HG02678 (cell line): ENCODE data around the gene SPACA6.

Source experiments
- ATAC-seq: cut with Tn5 transposase; IDR thresholded peaks from one replicate; pipeline ENCODE4 v1.9.1; 2021; ENCODE audit warnings: mild to moderate bottlenecking, moderate library complexity; ENCODE audit not compliant: unreplicated experiment

Gene SPACA6

DNA sequence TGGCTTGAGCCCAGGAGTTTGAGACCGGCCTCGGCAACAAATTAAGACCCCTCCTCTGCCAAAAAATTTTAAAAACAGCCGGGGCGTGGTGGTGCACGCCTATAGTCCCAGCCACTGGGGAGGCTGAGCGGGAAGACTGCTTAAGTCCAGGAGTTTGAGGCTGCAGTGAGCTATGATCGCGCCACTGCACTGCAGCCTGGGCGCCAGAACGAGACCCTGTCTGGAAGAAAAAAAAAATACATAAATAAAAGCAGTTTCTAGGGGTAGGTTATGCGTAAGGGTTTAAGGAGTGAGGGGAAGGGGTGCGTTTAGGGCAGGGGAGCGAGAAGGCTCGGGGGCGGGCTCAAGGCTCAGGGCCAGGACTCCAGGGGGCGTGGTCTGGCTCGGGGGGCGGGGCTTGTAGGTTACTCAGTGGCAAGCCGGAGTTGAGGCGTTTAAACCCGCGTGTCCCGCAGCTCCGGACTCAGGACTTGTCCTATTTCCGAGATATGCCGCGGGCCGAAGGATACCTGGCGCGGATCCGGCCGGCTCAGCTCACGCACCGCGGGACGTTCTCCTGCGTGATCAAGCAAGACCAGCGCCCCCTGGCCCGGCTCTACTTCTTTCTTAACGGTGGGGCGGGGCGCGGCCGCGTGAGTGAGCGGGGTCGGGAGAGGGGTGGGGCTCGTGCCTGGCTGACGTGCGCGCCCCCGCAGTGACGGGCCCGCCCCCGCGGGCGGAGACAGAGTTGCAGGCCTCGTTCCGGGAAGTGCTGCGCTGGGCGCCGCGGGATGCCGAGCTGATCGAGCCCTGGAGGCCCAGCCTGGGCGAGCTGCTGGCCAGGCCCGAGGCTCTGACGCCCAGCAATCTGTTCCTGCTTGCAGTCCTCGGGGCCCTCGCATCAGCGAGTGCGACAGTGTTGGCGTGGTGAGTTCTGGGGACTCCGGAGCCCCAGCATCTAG is 10.7 kb downstream of the SPACA6 start:
- peak; percentile 93 for ATAC-seq

- ATAC-seq, result no peak
Observed at GRCh38 chr19:51704626-51705025, 11.5 kb downstream of the SPACA6 start.

DNA sequence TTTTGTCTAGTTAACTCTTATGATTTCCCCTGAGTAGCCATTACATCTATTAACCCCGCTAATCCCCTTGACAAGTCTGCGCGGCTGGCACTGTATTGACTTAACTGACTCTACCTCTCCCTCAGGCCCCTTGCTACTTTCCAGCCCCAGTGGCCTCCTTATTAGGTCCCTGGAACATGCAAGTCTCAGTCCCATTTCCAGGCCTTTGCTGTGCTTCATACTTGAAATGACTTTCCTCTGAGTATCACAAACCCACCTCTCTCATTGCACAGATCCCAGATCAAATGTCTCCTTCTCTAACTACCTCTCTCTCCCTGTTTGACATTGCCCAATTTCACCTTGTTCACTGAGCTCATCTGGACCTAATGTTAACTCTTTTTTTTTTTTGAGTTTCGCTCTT is 13.2 kb downstream of the SPACA6 start:
- ATAC-seq, result no peak

- no peak for ATAC-seq
Observed at GRCh38 chr19:51706885-51707284, 13.8 kb downstream of the SPACA6 start.

- no peak for ATAC-seq
Observed at GRCh38 chr19:51708811-51709210, 15.7 kb downstream of the SPACA6 start.

GRCh38 chr19:51709575-51709974 is 16.4 kb downstream of the SPACA6 start:
- ATAC-seq, result no peak

DNA sequence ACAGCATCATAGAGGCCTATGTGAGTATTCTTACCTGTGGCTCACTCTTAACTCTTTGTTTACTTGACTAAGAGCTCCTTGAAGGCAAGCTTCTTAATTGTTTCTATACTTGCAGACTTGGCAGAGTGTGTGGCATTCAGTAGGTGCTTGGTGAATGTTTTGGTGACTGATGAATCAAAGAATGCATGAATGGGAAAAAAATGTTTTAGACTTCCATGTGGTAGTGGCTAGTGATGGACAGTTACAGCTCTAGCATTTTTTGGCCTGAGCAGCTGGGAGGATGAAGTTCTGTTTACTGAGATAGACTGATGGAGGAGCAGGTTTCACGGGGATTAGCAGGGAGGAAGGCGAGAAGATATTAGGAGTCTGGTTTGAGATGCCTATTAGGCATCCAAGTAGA is 17.0 kb downstream of the SPACA6 start:
- ATAC-seq, result no peak

GRCh38 chr19:51711702-51712101 is 18.6 kb downstream of the SPACA6 start:
- no peak for ATAC-seq

DNA sequence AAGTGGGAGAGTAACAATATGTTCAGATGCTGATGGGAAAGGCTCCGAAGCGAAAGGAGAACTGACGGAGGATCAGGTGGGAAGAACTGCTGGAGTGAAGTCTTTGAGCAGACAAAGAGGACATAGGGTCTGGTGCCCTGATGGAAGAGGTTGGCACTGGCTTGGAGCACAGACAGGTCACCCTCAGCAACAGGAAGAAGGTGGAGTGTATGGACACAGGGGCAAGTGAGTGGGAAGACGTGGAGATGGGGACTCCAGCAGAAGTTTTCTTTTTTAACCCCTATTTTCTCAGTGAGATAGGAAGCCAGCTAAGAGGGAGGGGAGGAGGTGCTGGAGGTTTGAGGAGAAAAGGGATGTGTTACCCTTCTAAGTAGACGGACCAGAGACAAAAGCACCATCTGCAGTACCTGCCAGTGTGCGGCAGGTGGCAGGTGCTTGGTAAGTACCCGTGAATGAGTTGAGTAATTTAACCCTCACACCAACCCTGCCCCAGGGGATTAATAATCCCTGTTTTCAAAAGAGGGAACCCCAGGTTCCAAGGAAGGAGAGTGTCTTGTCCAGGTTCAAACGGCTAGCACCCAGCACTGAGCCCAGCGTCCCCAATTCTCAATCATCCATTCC is 19.4 kb downstream of the SPACA6 start:
- ATAC-seq, result no peak

- no peak for ATAC-seq
Observed at GRCh38 chr19:51713319-51714285, 20.5 kb downstream of the SPACA6 start.

DNA sequence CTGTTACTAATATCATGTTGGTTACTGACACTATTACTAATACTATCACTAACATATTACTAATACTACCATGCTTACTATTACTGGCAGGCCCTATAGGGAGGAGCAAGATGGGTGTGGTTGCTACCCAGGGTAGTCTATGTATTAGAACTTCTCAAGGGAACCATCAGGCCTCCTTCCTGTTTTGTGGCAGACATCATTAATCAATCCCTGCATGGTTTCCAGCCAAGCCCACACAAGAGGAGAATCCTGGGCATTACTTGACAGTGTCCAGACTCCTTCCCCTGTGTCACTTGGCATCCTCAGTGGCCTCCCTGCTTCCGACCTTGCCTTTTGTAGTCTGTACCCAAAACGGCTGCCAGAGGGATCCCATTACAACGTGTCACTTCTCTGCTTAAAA is 21.7 kb downstream of the SPACA6 start:
- no peak for ATAC-seq

DNA sequence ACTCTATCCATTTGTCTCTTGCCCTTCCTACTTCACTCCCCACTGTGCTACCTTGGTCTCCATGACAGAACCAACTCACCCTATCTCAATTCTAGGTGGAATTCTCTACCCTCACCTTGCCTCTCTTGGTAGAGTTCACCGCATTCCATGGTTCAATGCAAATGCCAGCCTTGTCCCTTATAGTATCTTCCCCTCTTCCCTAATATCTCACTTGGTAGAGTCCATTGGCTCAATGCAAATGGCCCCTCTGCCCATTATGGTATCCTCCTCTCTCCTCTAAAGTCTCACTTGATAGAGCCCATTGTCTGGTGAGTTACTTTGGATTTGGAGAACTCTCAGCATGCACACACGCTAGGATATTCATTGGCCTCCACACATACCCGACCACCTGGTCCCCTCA is 22.7 kb downstream of the SPACA6 start:
- ATAC-seq, result no peak

DNA sequence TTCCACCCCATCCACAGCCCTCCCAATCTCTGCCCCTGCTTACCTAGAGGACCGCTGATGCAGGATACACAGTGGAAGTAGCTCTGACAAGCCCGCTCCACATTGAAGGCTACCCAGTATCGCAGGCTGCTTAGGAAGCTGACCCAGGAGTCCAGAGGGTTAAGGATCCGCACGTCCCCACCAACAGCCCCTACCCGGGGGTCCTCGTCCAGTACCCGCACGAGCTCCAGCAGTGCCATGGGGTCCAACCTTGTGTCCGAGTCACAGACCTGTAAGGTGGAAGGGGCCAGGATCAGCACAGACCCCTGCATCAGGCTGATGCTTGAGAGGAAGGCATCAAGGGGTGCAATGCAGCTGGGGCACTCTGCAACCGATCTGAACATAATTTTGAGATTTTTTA is 23.8 kb downstream of the SPACA6 start:
- no peak for ATAC-seq

GRCh38 chr19:51719251-51719988 is 26.3 kb downstream of the SPACA6 start:
- no peak for ATAC-seq

- ATAC-seq, result no peak
Observed at GRCh38 chr19:51721905-51722304, 28.8 kb downstream of the SPACA6 start.

GRCh38 chr19:51722492-51722891 is 29.4 kb downstream of the SPACA6 start:
- no peak for ATAC-seq

- no peak for ATAC-seq
Observed at GRCh38 chr19:51724543-51724942, 31.4 kb downstream of the SPACA6 start.

DNA sequence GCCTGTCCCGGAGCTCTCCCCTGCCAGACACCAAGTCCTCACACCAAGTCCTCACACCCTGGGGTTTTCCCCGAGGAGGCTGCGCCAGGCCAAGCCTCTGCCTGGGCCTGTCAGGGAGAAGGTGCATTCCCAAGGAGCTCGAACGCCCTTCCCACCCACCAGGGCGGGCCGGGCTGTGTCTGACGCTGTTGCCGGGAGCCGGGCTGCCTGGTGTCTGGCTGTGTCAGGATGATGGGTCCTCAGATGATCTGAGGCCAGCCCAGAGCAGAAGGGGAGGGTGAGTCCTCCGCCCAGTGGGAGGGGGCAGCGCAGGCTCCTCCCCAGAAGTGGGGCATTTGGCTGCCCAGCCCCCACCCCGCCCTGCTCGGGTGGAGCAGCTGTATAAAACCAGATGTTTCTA is 32.9 kb downstream of the SPACA6 start:
- ATAC-seq, result no peak

- no peak for ATAC-seq
Observed at GRCh38 chr19:51727349-51727880, 34.3 kb downstream of the SPACA6 start.

- ATAC-seq, result no peak
Observed at GRCh38 chr19:51729781-51730180, 36.7 kb downstream of the SPACA6 start.
